NCI-H2029 (cell line): ENCODE results near the gene SPAG8.
A peak's percentile ranks its signal among the peaks of the same experiment; 100 is the strongest.

Experiments
- DNase-seq: peaks from one replicate; lab custom pipeline; 2025; lab: John Stamatoyannopoulos, UW

SPAG8 gene, protein sequence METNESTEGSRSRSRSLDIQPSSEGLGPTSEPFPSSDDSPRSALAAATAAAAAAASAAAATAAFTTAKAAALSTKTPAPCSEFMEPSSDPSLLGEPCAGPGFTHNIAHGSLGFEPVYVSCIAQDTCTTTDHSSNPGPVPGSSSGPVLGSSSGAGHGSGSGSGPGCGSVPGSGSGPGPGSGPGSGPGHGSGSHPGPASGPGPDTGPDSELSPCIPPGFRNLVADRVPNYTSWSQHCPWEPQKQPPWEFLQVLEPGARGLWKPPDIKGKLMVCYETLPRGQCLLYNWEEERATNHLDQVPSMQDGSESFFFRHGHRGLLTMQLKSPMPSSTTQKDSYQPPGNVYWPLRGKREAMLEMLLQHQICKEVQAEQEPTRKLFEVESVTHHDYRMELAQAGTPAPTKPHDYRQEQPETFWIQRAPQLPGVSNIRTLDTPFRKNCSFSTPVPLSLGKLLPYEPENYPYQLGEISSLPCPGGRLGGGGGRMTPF

DNA sequence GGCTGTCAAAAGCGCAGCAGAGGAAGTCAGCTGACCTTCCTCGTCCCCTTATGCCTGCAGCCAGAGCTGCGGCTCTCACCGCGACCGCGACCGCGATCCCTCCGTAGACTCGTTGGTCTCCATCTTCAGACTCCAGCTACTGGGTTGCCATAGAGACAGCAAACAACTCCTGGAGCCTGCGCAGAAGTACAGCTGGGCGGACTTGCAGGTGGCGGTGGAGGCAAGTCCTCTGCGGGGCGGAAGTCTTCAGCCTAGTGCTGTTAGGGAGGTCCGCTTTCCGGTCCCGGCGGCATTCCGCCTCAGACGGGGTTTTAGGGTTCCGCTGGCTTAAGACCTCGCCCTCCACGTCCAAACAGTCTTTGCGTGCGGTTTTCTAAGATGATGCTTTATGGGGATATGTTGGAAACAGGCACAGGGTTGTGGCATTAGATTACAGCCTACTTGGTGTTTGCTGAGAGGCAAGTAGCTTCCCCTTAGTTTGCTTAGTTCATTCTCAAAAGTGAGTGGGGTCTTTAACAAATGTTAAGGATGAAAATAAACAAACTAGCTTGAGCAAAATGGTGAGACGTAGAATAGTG lies at the start of gene SPAG8:
Gene SPAG8, minus strand, starts transcription at position 238 of the 578 bp plus-strand sequence. Its CDS starts 115 bp downstream, at position 123.
- peak; percentile 99 for DNase-seq

DNA sequence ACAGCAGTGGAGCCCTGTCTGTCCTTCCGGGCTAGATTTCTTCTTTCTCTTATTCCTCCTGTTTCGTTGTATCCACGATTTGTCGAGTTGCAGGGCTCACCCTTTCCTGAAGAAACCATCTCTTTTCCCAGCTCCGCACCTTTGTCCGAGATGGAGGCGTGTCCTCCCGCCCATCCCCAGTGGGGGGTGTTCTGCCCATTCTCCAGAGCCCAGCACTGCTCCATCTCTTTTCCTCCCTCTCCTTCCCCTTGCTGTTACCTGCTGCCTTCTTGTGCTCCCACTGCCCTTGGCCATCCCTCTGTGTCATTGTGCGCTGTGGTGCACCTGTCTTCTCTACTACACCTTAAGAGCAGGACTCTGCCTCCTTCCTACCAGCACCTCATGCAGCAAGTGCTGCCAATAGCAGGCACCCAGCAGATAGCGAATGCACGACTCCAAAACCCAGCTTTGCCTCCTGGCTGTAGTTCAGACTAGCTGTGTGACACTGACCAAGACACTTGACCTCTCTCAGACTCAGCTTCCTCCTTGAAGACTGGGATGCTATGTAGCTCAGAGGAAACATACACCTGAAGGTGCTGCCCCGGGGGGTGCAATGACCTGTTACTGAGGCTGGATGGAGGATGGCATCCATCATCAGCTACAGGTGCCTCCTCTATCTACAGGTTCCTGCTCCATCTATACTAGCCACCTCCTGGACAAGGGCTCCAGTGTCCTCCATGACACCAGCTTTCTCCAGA lies 49.3 kb upstream of the SPAG8 start:
- DNase-seq, result no peak

DNA sequence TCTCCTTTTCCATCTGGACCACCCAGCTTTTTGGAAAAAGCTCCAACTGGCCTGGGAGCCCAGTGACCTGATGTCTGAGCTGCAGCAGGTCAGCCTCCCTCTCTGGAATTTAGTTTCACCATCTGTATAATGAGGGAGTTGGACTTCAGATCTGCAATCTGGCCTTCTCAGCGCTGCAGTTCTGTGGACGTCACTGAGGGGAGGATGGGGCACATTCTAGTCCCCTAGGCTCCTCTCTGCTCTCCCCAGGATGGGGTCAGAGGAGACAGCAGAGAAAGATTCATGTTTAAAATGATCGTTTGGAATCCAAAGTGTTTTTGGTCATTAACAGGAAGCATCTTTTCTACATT lies 47.9 kb upstream of the SPAG8 start:
- DNase-seq, result no peak

DNA sequence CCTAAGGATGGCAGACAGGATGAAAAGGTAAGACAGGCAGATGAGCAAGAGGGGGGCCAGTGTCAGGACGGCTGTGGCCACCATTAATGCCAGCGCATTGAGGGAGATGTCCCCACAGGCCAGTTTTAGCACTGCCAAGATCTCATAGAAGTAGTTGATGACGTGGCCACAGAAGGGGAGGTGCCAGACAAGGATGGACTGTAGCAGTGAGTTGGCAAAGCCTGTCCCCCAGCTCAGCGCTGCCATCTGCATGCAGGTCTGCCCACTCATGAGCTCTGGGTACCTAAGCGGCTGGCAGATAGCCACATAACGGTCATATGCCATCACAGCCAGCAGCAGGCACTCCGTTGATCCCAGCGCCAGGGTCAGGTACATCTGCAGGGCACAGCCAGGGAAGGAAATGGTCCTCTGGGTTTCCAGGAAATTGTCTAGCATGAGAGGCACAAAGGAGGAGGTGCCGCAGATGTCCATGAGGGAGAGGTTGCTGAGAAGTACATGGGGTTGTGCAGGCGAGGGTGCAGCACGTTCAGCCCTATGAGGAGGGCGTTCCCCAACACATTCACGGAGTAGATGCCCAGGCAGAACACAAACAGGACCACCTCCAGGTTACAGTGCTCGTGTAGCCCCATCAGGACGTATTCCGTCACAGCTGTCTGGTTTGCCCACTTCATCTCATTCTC lies 47.4 kb upstream of the SPAG8 start:
- DNase-seq, result peak; percentile 54

DNA sequence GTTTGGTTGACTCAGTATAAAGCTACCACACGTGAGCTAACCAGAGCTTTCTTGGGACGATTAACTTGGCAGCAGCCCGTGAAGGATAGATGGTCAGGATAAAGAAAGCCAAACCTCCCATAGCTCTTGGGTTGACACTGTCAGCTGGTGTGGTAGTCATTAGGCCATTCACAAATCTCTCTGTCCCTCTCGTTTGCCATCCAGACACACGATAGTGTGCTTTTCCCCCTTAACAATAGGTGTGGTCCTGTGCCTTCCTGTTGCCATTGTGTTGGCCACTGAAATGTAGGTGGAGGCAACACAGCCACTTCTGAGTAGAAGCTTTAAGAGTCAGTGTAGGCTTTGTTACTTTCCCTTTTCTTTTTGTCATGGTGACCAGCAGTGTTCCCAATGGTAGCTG lies 46.4 kb upstream of the SPAG8 start:
- no peak for DNase-seq

DNA sequence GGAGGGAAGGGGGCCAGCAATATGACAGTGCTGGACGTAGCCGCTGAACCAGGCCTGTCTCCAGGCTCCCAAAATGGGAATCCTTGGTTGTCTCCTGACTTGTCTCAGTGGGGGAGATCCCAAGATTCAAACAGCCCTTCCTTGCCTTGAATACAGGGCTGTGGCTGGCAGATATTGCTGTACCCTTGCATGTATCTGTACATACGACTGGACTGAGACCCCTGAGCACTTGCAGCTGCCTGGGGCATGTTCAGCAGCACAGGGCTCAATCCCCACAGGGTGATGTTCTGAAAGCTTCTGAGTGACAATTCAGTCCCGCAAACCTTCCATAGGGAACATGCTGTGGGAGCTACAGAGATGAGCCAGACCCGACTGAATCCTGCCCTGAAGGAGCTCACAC lies 44.8 kb upstream of the SPAG8 start:
- DNase-seq, result no peak

DNA sequence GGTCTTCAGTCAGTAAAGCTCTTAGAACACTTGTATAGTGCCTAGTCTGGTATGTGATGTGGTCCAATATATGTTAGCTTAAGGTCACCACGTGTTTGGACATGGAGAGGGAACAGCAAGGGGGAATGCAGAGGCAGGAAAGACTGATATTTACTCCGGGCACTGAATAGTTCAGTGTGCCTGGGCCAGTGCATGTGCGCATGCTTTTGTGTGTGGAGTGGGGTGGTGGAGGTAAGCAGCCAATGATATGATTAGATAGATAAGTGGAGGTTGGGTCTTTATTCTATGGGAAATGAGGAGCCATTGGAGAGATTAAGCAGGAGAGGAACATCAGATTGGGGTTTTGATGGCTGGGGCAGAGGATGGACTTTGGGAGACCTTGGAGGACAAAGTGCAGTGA lies 44.1 kb upstream of the SPAG8 start:
- no peak for DNase-seq

DNA sequence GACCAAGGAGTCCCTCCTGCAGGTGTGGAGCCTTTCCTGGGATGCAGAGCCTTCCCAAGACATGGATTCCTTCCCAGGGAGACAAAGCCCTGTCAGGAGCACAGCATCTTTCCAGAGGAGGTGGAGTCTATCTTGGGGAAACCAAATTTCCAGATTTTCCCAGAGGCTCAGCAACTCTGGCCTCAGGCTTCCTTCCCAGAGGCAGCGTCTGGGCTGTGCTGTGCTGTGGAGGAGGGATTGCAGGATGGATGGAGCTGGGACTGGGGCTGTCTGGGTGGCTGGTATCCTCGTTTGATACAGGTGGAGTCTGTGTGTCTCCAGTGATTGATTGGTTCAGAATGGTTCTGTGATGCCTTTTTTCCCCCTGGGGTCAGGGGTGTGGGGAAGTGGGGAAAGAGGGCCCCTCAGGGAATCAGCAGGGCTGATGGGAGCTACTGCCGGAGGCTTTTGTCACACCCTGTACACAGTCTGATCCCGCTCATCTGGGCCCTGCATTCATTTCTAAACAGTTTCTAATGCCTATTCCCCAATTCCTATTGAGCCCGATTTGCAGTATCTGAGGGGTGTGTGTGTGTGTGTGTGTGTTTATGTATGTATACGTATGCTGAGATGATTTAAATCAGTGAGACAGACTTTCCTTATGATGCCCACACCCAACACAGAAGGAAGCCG lies 42.2 kb upstream of the SPAG8 start:
- no peak for DNase-seq

DNA sequence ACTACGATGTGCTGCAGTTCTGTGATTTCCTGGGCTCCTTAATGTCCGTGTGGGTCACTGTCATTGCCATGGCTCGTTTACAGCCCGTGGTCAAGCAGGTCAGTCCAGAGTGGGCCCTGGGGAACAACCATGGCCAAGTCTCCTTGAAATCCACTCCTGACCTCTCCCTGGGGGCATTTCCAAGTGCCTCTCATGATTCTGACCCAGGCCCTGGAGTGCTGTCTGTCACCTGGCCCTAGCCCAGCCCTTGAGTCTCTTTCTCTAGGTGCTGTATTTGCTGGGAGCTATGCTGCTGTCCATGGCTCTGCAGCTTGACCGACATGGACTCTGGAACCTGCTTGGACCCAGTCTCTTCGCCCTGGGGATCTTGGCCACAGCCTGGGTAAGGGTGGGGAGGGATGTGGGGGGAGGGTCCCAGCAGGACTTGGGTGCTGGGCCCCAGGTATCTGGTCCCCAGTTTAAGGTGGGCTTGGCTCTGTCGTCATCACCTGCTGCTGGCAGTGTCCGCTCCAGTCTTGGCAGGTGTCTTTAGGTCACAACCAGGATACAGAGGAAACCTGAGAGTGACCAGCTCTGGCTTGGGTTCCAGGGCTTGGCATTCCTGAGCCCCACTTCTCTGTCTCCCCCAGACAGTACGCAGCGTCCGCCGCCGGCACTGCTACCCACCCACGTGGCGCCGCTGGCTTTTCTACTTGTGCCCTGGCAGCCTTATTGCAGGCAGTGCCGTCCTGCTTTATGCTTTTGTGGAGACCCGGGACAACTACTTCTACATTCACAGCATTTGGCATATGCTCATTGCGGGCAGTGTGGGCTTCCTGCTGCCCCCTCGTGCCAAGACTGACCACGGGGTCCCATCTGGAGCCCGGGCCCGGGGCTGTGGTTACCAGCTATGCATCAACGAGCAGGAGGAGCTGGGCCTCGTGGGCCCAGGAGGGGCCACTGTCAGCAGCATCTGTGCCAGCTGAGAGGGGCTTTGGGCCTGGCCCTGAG lies 41.1 kb upstream of the SPAG8 start:
- no peak for DNase-seq

DNA sequence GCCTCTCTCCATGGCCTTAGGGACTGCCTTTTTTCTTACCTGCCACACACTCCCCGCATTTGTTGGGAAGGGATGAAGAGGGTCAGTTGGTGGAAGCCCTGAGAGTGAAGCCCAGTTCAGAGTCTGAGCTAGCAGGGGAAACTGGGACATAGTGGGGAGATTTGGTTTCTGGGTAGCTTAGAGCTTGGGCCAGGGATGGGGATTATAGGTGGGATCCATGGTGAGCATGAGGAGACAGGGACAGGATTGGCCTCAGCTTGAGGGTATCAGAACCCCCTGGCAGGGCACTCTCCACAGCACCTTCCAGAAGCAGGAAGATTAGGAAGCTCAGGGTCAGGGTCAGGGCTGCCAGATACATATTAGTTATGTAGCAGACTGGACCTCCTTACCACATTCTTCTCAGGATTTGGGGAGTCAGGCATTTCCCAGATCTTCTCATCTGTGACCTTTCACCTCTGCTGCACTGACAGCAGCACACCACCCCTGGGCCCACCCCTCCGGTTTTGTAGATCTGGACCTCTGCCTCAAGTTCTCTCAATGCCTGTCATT lies 40.3 kb upstream of the SPAG8 start:
- no peak for DNase-seq

DNA sequence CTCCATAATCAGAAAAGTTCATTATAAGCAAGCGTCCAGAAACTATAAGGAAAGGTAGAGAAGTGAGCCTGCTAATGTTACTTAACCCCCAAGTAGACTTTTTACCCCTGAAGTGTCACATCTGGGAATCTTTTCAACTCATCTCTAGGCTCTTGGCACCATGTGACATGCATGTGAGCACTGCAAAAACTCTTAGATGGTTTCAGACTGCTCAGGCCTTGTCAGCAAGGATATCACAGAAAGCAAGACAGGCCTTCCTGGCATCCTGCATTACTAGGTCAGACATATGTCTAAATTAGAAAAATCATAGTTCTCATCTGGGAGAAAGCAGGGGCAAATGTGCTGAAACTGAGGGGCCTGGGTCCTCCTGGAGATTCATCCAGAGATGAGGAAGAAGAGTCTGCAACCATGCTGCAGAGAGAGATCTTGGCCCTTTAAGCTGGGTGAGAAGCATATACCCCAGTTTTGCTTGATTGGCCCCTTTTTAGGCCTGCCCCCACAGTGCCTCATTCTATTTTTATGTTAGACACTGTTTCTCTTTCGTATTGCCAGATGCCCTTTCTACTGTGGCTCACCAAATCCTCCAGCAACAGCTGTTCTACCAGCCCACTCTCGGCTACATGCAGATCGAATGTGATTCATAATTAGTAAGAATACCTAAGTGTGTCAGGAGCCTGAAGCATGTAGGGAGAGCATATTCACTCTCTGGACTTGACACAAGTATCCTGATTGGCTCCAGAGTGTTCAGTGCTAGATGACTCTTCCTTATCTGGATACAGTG lies 35.9 kb upstream of the SPAG8 start:
- DNase-seq, result no peak

DNA sequence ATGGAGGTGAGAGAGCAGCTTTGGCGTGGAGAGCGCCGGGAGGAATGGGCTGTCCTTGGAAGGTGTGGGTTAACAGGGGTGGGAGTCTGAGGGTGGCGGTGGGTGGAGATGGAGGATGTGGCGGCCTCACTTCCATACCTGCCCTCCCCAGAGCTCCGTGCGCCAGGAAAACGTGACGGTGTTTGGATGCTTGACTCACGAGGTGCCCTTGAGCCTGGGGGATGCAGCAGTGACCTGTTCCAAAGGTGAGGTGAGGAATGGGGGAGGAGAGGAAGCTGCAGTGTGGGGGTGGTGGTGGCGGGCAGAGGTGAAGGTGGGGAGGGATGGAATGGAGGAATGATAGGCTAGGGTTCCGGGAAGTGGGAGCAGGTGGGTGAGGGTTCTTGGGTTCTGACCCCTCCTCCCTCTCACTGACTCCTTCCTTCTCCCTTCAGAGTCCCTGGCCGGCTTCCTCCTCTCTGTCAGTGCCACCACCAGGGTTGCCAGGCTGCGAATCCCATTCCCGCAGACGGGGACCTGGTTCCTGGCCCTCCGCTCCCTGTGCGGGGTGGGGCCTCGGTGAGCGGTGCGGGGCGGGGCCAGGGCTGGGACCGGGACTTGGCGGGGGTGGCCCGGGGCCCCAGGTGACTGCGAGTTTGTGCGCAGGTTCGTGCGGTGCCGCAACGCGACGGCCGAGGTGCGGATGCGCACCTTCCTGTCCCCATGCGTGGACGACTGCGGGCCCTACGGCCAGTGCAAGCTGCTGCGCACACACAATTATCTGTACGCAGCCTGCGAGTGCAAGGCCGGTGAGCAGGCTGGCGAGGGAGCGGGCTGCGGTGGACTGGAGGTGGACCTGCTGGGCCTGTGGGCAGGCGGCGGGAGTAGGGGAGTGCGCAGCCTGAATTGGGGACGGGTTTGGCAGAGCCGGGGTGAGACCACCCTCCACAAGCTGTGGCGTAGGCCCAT lies 34.0 kb upstream of the SPAG8 start:
- DNase-seq, result no peak

DNA sequence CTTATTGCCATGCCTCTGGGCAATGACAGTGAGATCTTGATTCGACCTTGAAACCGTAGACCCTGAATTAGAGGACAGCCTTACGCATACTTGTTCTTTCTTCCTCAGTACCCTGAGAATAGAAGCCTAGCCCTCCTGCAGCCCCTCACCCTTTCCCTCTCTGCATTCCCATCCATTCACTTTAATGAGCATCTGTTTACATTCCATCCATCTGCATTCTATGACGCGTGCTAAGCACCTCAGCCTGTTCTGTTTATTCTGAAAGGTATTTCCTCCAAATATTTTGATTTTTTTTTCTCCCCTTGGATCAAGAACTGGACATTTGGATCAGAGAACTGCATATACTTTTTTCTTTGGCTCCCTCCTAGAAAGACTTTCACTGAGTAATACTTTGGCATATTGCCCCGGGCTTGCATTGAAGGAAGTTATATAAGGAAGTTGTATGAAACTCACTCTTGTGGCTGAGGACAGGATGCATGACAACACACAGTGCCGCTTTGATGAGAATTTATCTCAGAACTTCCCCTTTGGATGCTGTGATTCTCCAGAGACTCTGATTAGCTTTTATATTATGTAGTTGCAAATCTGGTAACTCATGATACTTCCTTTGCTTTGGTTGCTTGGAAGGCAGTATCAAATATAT lies 32.7 kb upstream of the SPAG8 start:
- no peak for DNase-seq

DNA sequence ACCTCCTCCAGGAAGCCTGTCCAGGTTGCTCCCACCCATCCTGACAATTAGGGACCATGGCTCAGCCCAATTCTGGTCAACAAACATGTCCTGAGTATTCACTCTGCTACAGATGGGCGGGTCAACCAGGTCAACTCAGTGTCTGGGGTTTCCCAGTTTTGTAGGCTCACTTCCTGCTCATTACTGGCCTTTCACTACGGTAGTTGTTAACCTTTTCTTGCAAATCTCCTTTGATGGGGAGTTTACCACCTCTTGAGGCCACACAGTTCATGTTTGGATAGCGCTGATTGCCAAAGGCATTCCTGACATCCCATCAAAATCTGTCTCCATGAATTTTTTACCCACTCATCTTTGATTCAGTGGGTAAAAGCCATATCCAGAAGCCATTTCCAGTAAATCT lies 30.7 kb upstream of the SPAG8 start:
- no peak for DNase-seq

DNA sequence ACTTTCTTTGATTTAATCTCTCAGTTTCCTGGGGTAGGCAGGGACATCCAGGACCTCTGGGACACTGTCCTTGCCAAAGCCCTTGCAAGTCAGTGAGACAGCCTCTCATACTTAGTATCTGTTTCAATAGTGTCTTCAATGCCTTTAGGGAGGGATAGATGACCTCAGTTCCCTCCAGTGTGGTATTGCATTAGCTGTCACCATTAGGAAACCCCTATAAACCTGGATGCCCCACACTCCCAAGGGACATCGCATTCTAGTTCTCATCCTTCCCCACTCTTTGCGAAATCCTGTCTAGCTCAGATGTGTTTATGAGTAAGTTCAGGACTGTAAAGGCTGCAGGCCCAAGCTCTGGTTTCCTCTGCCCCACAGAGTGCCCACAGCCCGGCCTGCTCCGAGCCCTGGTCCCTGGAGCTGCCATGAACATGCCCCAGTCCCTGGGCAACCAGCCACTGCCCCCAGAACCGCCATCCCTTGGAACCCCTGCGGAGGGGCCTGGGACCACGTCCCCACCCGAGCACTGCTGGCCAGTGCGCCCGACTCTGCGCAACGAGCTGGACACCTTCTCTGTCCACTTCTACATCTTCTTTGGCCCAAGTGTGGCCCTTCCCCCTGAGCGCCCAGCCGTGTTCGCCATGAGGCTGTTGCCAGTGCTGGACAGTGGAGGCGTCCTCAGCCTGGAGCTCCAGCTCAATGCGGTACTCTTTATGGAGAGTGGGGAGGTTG lies 30.1 kb upstream of the SPAG8 start:
- no peak for DNase-seq

DNA sequence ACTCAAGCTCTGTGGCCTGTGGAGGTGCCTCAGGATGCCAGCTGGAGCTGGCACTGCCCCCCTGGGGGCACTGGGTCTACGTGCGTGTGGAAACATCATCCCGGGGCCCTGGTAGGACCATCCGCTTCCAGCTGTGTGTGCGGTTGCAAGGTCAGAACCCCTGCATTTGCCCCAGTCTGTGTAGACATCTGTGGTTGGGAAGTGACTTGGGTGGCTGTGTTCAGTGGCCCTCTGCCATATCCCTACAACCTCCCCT lies 29.5 kb upstream of the SPAG8 start:
- DNase-seq, result no peak

DNA sequence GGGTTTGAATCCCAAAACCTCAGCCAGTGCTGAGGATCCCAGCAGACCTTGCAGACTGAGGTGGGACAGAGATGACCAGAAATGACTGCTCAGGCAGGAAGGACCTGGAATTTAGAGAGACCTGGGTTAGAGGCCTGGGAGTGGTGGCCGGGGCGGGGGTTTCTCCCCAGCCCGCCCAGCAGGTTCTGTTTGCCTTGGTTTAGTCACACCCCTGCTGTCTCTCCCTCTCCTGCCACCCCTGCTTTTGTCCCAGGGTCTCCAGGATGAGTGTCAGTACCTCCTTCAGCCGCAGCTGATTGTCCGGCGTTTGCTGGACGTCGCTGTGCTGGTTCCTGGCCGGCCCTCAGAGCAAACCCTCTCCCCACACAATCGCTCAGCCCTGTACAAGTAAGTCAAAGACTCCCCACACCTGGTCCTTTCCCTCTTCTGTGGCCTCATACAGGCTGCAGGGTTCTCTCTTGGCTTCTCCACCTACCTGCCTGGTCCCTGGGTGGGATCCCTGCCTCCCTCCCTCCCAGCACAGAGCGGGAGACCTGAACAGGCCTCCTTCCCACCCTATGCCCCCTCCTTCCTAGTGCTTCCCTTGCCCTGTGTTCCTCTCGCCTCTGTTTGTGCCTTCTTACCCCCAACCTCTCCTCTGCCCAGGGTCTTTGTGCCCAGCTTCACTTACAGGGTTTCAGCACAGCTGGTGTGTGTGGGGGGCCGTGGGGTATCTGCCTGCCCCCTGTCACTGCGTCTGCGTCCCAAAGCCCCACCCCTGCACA lies 29.0 kb upstream of the SPAG8 start:
- DNase-seq, result no peak
